OCI-LY1 (cell line): ENCODE measurements around the gene USP9Y.

Experiments used
- CTCF ChIP-seq: fragments of 200-600 bp; sonication (generic), shearing (Covaris generic); IDR thresholded peaks from 2 replicates; pipeline ENCODE4 v1.5.1; 2017; ENCODE audit warnings: mild to moderate bottlenecking, antibody characterized with exemption, low read length, moderate library complexity, mixed read lengths
- EZH2 ChIP-seq: fragments of 200-600 bp; sonication (generic), shearing (Covaris generic); IDR thresholded peaks from 2 replicates; pipeline ENCODE4 v1.8.0; 2017; ENCODE audit warnings: borderline replicate concordance, mixed run types, mild to moderate bottlenecking, antibody characterized with exemption, low read length, moderate library complexity, mixed read lengths

- TF ChIP-seq CTCF (no peak), EZH2 (no peak)
Measured at GRCh38 chrY:12905895-12906294, 204.9 kb downstream of the USP9Y start.
